GM10266 (cell line): ENCODE data around the gene CDPF1.

Source experiments
- DNase-seq: peaks from one replicate; pipeline ENCODE4 v3.0.0; 2012; ENCODE audit errors: extremely low spot score
- TF ChIP-seq, protein P1 (sequence below): IDR thresholded peaks from 2 replicates; pipeline ENCODE4 v1.5.1; 2012; ENCODE audit warnings: mild to moderate bottlenecking, low read depth; ENCODE audit not compliant: control insufficient read depth, insufficient read depth; ENCODE audit errors: missing control alignments

Gene CDPF1

GRCh38 chr22:46214616-46215015 is 35.5 kb downstream of the CDPF1 start:
- TF ChIP-seq, protein P1, sequence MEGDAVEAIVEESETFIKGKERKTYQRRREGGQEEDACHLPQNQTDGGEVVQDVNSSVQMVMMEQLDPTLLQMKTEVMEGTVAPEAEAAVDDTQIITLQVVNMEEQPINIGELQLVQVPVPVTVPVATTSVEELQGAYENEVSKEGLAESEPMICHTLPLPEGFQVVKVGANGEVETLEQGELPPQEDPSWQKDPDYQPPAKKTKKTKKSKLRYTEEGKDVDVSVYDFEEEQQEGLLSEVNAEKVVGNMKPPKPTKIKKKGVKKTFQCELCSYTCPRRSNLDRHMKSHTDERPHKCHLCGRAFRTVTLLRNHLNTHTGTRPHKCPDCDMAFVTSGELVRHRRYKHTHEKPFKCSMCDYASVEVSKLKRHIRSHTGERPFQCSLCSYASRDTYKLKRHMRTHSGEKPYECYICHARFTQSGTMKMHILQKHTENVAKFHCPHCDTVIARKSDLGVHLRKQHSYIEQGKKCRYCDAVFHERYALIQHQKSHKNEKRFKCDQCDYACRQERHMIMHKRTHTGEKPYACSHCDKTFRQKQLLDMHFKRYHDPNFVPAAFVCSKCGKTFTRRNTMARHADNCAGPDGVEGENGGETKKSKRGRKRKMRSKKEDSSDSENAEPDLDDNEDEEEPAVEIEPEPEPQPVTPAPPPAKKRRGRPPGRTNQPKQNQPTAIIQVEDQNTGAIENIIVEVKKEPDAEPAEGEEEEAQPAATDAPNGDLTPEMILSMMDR, result no peak
- no peak for DNase-seq

GRCh38 chr22:46214149-46214548 is 35.9 kb downstream of the CDPF1 start:
- no peak for DNase-seq
- TF ChIP-seq, protein P1, result no peak

GRCh38 chr22:46213052-46213451 is 37.0 kb downstream of the CDPF1 start:
- TF ChIP-seq, protein P1, result no peak
- DNase-seq, result no peak

DNA sequence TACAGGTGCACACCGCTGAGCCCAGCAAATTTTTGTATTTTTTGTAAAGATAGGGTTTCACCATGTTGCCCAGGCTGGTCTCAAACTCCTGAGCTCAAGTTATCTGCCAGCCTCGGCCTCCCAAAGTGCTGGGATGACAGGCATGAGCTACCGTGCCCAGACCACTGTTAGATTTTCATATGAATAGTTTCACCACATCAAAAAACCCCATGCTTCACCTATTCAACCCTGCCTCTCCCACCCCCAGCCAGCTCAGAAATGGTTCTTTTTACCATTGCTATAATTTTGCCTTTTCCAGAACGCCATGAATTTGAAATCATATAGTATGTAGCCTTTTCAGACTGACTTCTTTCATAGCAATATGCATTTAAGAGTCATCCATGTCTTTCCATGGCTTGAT is 37.9 kb downstream of the CDPF1 start:
- TF ChIP-seq, protein P1, result no peak
- DNase-seq, result no peak

- TF ChIP-seq, protein P1, result no peak
Observed at GRCh38 chr22:46209262-46209661, 40.8 kb downstream of the CDPF1 start.

DNA sequence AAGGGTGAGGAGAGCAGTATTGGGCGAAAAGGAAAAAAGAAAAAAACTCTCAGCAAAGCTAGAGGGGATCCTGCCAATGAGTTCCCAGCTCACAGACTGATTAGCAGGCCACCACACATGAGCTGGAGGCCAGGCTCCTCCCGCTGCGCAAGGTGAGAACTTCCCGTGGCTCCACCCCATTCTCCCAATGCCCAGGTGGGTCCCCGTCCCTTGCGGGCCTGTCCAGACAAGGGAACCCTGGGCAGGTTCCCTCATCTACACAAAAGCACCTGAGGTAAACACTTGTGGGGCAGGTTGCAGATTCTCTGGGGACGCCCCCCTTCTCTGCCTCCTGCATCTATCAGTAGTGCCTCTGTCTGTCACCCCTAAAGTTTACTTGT is 46.5 kb downstream of the CDPF1 start:
- TF ChIP-seq, protein P1, result no peak
- no peak for DNase-seq

More at GRCh38 chr22:46209262-46209661, 40.8 kb downstream of the CDPF1 start:
- no peak for DNase-seq

DNA sequence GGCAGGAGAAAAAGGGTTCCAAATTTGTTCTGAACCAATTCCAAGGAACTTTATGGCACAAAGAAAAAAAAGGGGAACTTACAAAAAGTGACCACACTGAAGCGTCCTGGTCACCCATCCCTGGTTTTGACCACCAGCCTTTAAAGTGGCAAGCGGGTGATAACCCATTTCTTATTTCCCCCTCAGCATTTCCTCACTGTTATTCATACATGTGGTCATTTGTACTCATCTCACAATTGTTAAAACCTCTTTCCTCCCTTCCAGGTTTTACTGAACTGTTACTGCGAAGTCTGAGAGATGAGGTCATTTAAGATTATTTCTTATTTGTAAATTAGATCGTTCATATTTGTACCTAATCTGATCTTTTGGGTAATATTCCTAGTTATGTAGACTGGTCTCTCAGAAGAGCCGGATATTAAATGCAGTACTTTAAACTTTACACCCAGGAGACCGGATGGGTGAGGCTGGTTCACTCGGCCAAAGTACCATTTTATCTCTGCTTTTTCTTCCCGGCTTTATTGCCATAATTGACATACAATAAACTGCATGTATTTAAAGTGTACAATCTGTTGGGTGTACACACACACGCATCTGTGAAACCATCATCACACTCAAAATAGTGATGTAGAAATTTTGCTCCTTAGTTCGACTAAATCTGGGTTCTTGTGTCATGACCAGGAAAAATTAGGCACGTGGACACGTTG is 47.0 kb downstream of the CDPF1 start:
- DNase-seq, result no peak
- TF ChIP-seq, protein P1, result no peak
